IMR-90 (cell line): ENCODE results near the gene GALNT17.
"Not testable (repeated sequence)": the region's sequence is repeated elsewhere in the genome, so short reads cannot be mapped to it uniquely, and the experiment has no call there.

ENCODE experiments used
- CEBPB ChIP-seq: IDR thresholded peaks from 2 replicates; pipeline ENCODE4 v1.6.1; 2012; ENCODE audit warnings: low read depth, low read length, improper control_type of control experiment
- CTCF ChIP-seq: conservative IDR thresholded peaks from 2 replicates; pipeline ENCODE4 v1.5.1; 2012; ENCODE audit warnings: mild to moderate bottlenecking, low read depth, low read length, improper control_type of control experiment
- MAFK ChIP-seq: IDR thresholded peaks from 2 replicates; pipeline ENCODE4 v1.6.1; 2012; ENCODE audit warnings: low read depth, low read length, improper control_type of control experiment
- POLR2A ChIP-seq: IDR thresholded peaks from 2 replicates; pipeline ENCODE4 v1.6.1; 2012; ENCODE audit warnings: mild to moderate bottlenecking, low read depth, low read length
- RAD21 ChIP-seq: IDR thresholded peaks from 2 replicates; pipeline ENCODE4 v1.6.1; 2012; ENCODE audit warnings: low read length, improper control_type of control experiment
- USF2 ChIP-seq: fragments of 150-350 bp; IDR thresholded peaks from 2 replicates; pipeline ENCODE4 v1.6.1; 2017; ENCODE audit warnings: mild to moderate bottlenecking, antibody characterized with exemption, low read length, low read depth

DNA sequence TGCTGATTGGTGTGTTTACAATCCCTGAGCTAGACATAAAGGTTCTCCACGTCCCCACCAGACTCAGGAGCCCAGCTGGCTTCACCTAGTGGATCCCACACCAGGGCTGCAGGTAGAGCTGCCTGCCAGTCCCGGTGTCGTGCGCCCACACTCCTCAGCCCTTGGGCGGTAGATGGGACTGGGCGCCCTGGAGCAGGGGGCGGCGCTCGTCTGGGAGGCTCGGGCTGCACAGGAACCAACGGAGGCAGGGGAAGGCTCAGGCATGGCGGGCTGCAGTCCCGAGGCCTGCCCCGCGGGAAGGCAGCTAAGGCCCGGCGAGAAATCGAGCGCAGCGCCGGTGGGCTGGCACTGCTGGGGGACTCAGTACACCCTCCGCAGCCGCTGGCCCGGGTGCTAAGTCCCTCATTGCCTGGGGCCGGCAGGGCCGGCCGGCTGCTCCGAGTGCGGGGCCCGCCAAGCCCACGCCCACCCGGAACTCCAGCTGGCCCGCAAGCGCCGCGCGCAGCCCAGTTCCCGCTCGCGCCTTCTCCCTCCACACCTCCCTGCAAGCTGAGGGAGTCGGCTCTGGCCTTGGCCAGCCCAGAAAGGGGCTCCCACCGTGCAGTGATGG is 606.1 kb downstream of the GALNT17 start:
- not testable (repeated sequence) for TF ChIP-seq CTCF, POLR2A, CEBPB, RAD21, USF2, MAFK
